ENCODE data around the gene RNASE8. TPM values are rescaled to one million over a fixed set of nuclear protein-coding genes. Genes with fewer than 3 reads are reported as not detected.
A peak's percentile ranks its signal among the peaks of the same experiment; 100 is the strongest.

RNASE8 gene
- total and polyA plus RNA-seq, 12 donors: not detected

DNA sequence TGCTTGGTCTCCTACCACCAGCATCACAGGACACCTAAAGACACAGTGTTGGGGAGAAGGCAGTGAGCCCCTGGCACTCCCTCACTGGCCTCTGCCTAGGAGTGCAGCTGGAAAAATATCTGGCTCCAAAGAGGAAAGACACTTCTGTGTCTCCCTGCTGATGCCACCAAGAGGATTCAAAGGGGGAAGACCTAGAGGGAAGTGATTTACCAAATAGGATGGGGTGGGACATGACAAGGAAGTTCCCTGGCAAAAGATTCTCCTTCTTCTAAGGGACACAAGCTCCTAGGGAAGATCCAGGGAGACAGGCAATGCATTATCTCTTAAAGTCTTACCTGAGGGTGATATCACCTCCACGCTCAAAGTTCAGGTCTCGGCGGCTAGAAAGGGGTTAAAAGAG is 38.8 kb upstream of the RNASE8 start:
- intact Hi-C loops (cut with DNase I): loop anchor here in 5 of 10 donors (2.0 to 5.0 kb wide), 2 partner anchors 20 to 74 kb away; no protein-coding TSS in a partner anchor
- TF ChIP-seq, protein P1, sequence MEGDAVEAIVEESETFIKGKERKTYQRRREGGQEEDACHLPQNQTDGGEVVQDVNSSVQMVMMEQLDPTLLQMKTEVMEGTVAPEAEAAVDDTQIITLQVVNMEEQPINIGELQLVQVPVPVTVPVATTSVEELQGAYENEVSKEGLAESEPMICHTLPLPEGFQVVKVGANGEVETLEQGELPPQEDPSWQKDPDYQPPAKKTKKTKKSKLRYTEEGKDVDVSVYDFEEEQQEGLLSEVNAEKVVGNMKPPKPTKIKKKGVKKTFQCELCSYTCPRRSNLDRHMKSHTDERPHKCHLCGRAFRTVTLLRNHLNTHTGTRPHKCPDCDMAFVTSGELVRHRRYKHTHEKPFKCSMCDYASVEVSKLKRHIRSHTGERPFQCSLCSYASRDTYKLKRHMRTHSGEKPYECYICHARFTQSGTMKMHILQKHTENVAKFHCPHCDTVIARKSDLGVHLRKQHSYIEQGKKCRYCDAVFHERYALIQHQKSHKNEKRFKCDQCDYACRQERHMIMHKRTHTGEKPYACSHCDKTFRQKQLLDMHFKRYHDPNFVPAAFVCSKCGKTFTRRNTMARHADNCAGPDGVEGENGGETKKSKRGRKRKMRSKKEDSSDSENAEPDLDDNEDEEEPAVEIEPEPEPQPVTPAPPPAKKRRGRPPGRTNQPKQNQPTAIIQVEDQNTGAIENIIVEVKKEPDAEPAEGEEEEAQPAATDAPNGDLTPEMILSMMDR (IDR thresholded peaks at IDR 0.05): no peak
- no peak for ATAC-seq

DNA sequence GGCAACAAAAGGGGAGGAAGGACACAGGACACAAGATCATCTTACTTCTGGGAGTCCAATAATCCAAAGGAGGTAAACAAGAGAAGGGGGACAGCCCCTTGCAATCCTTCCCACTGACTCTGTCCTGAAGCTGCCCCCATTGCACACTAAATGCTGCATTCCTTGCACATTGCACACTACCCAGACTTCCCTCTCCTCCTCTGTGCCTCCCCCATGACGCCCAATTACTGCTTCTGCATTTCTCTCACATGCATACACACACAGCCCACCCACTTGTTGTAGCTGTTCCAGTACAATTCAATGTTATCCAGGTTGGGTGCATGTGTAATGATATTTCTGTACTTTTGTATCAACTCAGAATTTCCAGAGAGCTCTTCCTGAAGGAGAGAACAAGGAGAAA is 38.3 kb upstream of the RNASE8 start:
- DNase-seq (no peak), ATAC-seq (no peak)
- no peaks in the 10 kb centered on the region for H3K9me3 ChIP-seq
- TF ChIP-seq, protein P1 (IDR thresholded peaks at IDR 0.05): no peak
- peaks cover 5 to 65% (median 30%) of the 10 kb centered on the region in 9 donors for H3K4me1 ChIP-seq
- WGBS, 2 donors: 64 to 81% methylated on average over 1 of the region's 1 CpG
- peaks cover 0 to 6% (median 0%) of the 10 kb centered on the region in 7 donors for H3K27me3 ChIP-seq
- H3K27ac ChIP-seq: peak overlapping the region in 1 of 10 donors; percentile 4
- peaks cover 0 to 72% (median 35%) of the 10 kb centered on the region in 9 donors for H3K36me3 ChIP-seq
- no peak overlapping the region for H3K4me3 ChIP-seq
- intact Hi-C loops (cut with DNase I): loop anchor here in 5 of 10 donors (2.0 to 5.0 kb wide), 2 partner anchors 19 to 73 kb away; no protein-coding TSS in a partner anchor

More for the DNA sequence above, 38.8 kb upstream of the RNASE8 start:
- peaks cover 5 to 61% (median 25%) of the 10 kb centered on the region in 9 donors for H3K4me1 ChIP-seq
- WGBS, 2 donors: 96% methylated on average over 3 of the region's 3 CpGs
- H3K4me3 ChIP-seq: no peak overlapping the region
- DNase-seq: no peak
- H3K36me3 ChIP-seq: peaks cover 0 to 72% (median 35%) of the 10 kb centered on the region in 9 donors
- H3K27ac ChIP-seq: peak overlapping the region in 1 of 10 donors; percentile 4
- H3K27me3 ChIP-seq: peaks cover 0 to under 1% (median 0%) of the 10 kb centered on the region in 7 donors
- no peaks in the 10 kb centered on the region for H3K9me3 ChIP-seq

DNA sequence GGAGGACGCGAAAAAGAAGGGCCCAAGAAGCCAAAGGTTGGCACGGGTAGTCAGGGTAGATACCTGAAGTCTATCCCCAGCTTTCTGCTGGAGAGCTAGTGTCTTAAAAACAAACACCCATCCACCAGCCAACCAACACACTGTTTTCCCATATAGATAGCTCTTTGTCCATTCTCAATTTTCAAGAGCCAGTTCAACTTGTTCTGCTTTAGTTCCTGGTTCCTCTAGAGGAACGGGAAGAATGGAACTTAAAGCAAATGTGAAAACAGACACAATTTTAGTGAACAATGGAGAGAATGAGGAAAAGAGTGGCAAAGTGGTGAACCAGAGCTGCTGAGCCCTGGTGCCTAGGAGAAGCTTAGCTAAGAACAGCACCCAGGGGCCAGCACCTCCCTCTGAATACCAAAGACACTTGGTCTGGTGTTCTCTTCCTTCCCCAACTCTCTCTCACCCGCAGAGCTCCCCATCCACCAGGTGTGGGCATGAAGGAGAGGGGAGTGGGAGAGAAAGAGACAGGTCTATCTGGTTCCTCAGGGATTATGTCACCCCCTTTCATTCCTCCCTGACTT is 36.6 kb upstream of the RNASE8 start:
- Histone ChIP-seq H3K36me3 (peaks cover 0 to 66% (median 35%) of the 10 kb centered on the region in 9 donors), H3K4me1 (peaks cover 6 to 58% (median 25%) of the 10 kb centered on the region in 9 donors), H3K9me3 (no peaks in the 10 kb centered on the region), H3K27ac (peak overlapping the region in 1 of 10 donors; percentile 20), H3K27me3 (peaks cover 0 to 23% (median 0%) of the 10 kb centered on the region in 7 donors), H3K4me3 (no peak overlapping the region)
- TF ChIP-seq, protein P1 (IDR thresholded peaks at IDR 0.05): no peak
- ATAC-seq (no peak), DNase-seq (no peak)
- intact Hi-C loops (cut with DNase I): loop anchor here in 2 of 10 donors (5.0 kb wide), 2 partner anchors 66 to 81 kb away; partner anchors contain the start of gene TMEM253 (in 1 of the 2)
- WGBS, 2 donors: 90 to 94% methylated on average over 5 of the region's 5 CpGs

DNA sequence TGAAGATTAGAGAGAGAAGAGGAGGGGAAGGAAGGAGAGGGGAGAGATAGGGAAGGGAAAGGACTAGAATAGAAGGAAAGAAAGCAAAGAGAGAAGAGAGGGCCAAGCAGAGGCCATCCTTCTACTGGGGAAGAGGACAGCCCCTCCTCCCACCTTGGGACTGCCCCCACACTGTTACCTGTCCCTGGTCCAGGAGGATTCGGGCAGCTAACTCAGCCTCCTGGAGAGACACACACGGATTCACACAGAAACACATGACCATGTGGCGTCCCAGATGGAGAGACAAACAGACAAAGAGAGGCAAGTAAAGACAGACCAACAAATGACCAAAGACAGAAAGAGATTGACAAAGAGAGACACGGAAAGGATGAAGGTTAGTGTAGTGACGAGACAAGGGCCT is 34.9 kb upstream of the RNASE8 start:
- intact Hi-C loops (cut with DNase I): loop anchor here in 2 of 10 donors (5.0 kb wide), 2 partner anchors 65 to 80 kb away; partner anchors contain the start of gene TMEM253 (in 1 of the 2)

More for the DNA sequence above, 34.9 kb upstream of the RNASE8 start:
- Histone ChIP-seq H3K36me3 (peaks cover 0 to 50% (median 31%) of the 10 kb centered on the region in 9 donors), H3K27me3 (peaks cover 0 to 23% (median 0%) of the 10 kb centered on the region in 7 donors), H3K27ac (peak overlapping the region in 9 of 10 donors; percentile 26 to 100 (median 98)), H3K9me3 (no peaks in the 10 kb centered on the region), H3K4me3 (peak overlapping the region in 8 of 10 donors; percentile 68 to 97 (median 82)), H3K4me1 (peaks cover 14 to 64% (median 36%) of the 10 kb centered on the region in 9 donors)
- TF ChIP-seq, protein P1 (IDR thresholded peaks at IDR 0.05): no peak
- 52 to 60% methylated on average over 5 of the region's 5 CpGs for WGBS, 2 donors
- ATAC-seq: no peak
- no peak for DNase-seq
